H9 (cell line): ENCODE data around the gene EQTN. TPM values are rescaled to one million over a fixed set of nuclear protein-coding genes. Genes with fewer than 3 reads are reported as not detected.

Experiments used
- DNase-seq: peaks from one replicate; pipeline ENCODE4 v3.0.0-alpha.2; 2017
- H2AFZ ChIP-seq: one replicate; pipeline ENCODE4 v1.6.1; 2013; ENCODE audit warnings: mild to moderate bottlenecking, low read length, control low read depth, moderate library complexity
- H2AK5ac ChIP-seq: 2 replicates; pipeline ENCODE4 v1.6.1; 2013; ENCODE audit warnings: low read length, control low read depth, mixed read lengths; ENCODE audit not compliant: insufficient read length
- H2BK120ac ChIP-seq: one replicate; pipeline ENCODE4 v1.6.1; 2013; ENCODE audit warnings: low read depth, mild to moderate bottlenecking, low read length, control low read depth, inconsistent platforms; ENCODE audit not compliant: poor library complexity, severe bottlenecking
- H2BK12ac ChIP-seq: 2 replicates; pipeline ENCODE4 v1.6.1; 2013; ENCODE audit warnings: low read length, control low read depth, mixed read lengths, low read depth; ENCODE audit not compliant: insufficient read length
- H2BK15ac ChIP-seq: 2 replicates; pipeline ENCODE4 v1.6.1; 2013; ENCODE audit warnings: low read depth, low read length, control low read depth
- H2BK20ac ChIP-seq: one replicate; pipeline ENCODE4 v1.6.1; 2013; ENCODE audit warnings: low read depth, mild to moderate bottlenecking, low read length, control low read depth, inconsistent platforms; ENCODE audit not compliant: poor library complexity, severe bottlenecking
- H2BK5ac ChIP-seq: 2 replicates; pipeline ENCODE4 v1.6.1; 2013; ENCODE audit warnings: low read length, control low read depth, mixed read lengths; ENCODE audit not compliant: insufficient read length
- H3K14ac ChIP-seq: 2 replicates; pipeline ENCODE4 v1.6.1; 2013; ENCODE audit warnings: low read length, control low read depth; ENCODE audit not compliant: insufficient read depth
- H3K18ac ChIP-seq: 2 replicates; pipeline ENCODE4 v1.6.1; 2013; ENCODE audit warnings: low read depth, mild to moderate bottlenecking, mixed read lengths, low read length, control low read depth; ENCODE audit not compliant: insufficient read length
- H3K23ac ChIP-seq: 2 replicates; pipeline ENCODE4 v1.6.1; 2013; ENCODE audit warnings: low read length, control low read depth, mixed read lengths, low read depth; ENCODE audit not compliant: insufficient read length
- H3K23me2 ChIP-seq: 2 replicates; pipeline ENCODE4 v1.6.1; 2013; ENCODE audit warnings: low read depth, mild to moderate bottlenecking, mixed read lengths, low read length, control low read depth; ENCODE audit not compliant: insufficient read length, poor library complexity, severe bottlenecking
- H3K27ac ChIP-seq: 2 replicates; pipeline ENCODE4 v1.5.1; 2013; ENCODE audit warnings: low read length, control low read depth, mixed read lengths, low read depth; ENCODE audit not compliant: insufficient read length
- H3K27me3 ChIP-seq: 2 replicates; pipeline ENCODE4 v1.6.1; 2013; ENCODE audit warnings: low read length, control low read depth, inconsistent platforms; ENCODE audit not compliant: insufficient read depth
- H3K4ac ChIP-seq: 2 replicates; pipeline ENCODE4 v1.6.1; 2013; ENCODE audit warnings: low read depth, mild to moderate bottlenecking, control low read depth, inconsistent platforms, low read length, moderate library complexity
- H3K4me1 ChIP-seq: 2 replicates; pipeline ENCODE4 v1.6.1; 2013; ENCODE audit warnings: low read length, control low read depth, inconsistent platforms; ENCODE audit not compliant: insufficient read depth
- H3K4me2 ChIP-seq: 2 replicates; pipeline ENCODE4 v1.6.1; 2013; ENCODE audit warnings: low read length, control low read depth, mixed read lengths; ENCODE audit not compliant: insufficient read length, insufficient read depth
- H3K56ac ChIP-seq: 2 replicates; pipeline ENCODE4 v1.6.1; 2013; ENCODE audit warnings: low read depth, mild to moderate bottlenecking, mixed read lengths, low read length, control low read depth; ENCODE audit not compliant: insufficient read length
- H3K79me1 ChIP-seq: 2 replicates; pipeline ENCODE4 v1.6.1; 2013; ENCODE audit warnings: low read depth, mild to moderate bottlenecking, moderate library complexity, low read length, control low read depth, inconsistent platforms; ENCODE audit not compliant: insufficient read depth, poor library complexity, severe bottlenecking
- H3K79me2 ChIP-seq: 2 replicates; pipeline ENCODE4 v1.6.1; 2013; ENCODE audit warnings: low read length, control low read depth, inconsistent platforms; ENCODE audit not compliant: insufficient read depth
- H3K9ac ChIP-seq: 2 replicates; pipeline ENCODE4 v1.6.1; 2013; ENCODE audit warnings: low read length, control low read depth, mixed read lengths; ENCODE audit not compliant: insufficient read length; ENCODE audit errors: extremely low read depth
- H3K9me3 ChIP-seq: one replicate; pipeline ENCODE4 v1.6.1; 2013; ENCODE audit warnings: low read depth, low read length, inconsistent platforms; ENCODE audit not compliant: control insufficient read depth
- H3T11ph ChIP-seq: one replicate; pipeline ENCODE4 v1.6.1; 2013; ENCODE audit warnings: mild to moderate bottlenecking, low read length, control low read depth, inconsistent platforms
- H4K20me1 ChIP-seq: one replicate; pipeline ENCODE4 v1.6.1; 2013; ENCODE audit not compliant: control insufficient read depth, insufficient read length, insufficient read depth
- H4K5ac ChIP-seq: 2 replicates; pipeline ENCODE4 v1.6.1; 2013; ENCODE audit warnings: low read depth, mild to moderate bottlenecking, mixed read lengths, low read length, control low read depth; ENCODE audit not compliant: insufficient read length
- H4K8ac ChIP-seq: replicated peaks from 2 replicates; pipeline ENCODE4 v1.6.1; 2013; ENCODE audit warnings: low read length, control low read depth, mixed read lengths, low read depth; ENCODE audit not compliant: insufficient read length
- H4K91ac ChIP-seq: 2 replicates; pipeline ENCODE4 v1.6.1; 2013; ENCODE audit warnings: low read depth, mild to moderate bottlenecking, moderate library complexity, mixed read lengths, low read length, control low read depth; ENCODE audit not compliant: insufficient read length
- H3K27ac Mint-ChIP-seq, 3 experiments: 2 replicates in 2 of 3; 3 replicates in 1 of 3; pipeline ENCODE4 v1.8.0; 2020 to 2021; ENCODE audit warnings: mixed read lengths in 3 of 3, mild to moderate bottlenecking in 1 of 3, moderate library complexity in 1 of 3
- H3K27me3 Mint-ChIP-seq: 2 replicates; pipeline ENCODE4 v1.8.0; 2021; ENCODE audit warnings: low read depth, mild to moderate bottlenecking, moderate library complexity, mixed read lengths
- H3K36me3 Mint-ChIP-seq, 3 experiments: 2 replicates in 2 of 3; 3 replicates in 1 of 3; pipeline ENCODE4 v1.8.0; 2020 to 2021; ENCODE audit warnings: low read depth in 3 of 3, mixed read lengths in 3 of 3; ENCODE audit not compliant: insufficient read depth in 1 of 3
- H3K4me1 Mint-ChIP-seq, 2 experiments: 2 replicates each; pipeline ENCODE4 v1.8.0; 2020; ENCODE audit warnings: mixed read lengths in 2 of 2
- H3K4me3 Mint-ChIP-seq, 2 experiments: 2 replicates in 1 of 2; 3 replicates in 1 of 2; pipeline ENCODE4 v1.8.0; 2020 to 2021; ENCODE audit warnings: mild to moderate bottlenecking in 2 of 2, mixed read lengths in 2 of 2, moderate library complexity in 1 of 2
- H3K9me3 Mint-ChIP-seq, 2 experiments: 2 replicates in 1 of 2; 3 replicates in 1 of 2; pipeline ENCODE4 v1.8.0; 2020; ENCODE audit warnings: mild to moderate bottlenecking in 2 of 2, mixed read lengths in 2 of 2, moderate library complexity in 1 of 2
- WGBS: extraction: QIAGEN DNeasy Blood & Tissue Kit; methylation state at CpG from one replicate; pipeline ENCODE4 v1.1.7; 2013; ENCODE audit warnings: missing lambda C conversion rate, low lambda C conversion rate, mixed read lengths; ENCODE audit not compliant: insufficient read length; ENCODE audit errors: extremely low coverage; 5-methylcytosine and 5-hydroxymethylcytosine counted together
- total RNA-seq: library from RNA; stranded (reverse); gene quantifications from 2 replicates; pipeline ENCODE4 v1.2.1, GENCODE V29; 2021
- TF ChIP-seq, protein P1 (sequence below): fragments of 200-600 bp; sonication (generic); conservative IDR thresholded peaks from 3 replicates; pipeline ENCODE4 v1.8.0; 2021; ENCODE audit warnings: antibody characterized with exemption, mild to moderate bottlenecking

The EQTN gene
- total RNA-seq, 1 experiment from 2014 or later, result not detected

DNA sequence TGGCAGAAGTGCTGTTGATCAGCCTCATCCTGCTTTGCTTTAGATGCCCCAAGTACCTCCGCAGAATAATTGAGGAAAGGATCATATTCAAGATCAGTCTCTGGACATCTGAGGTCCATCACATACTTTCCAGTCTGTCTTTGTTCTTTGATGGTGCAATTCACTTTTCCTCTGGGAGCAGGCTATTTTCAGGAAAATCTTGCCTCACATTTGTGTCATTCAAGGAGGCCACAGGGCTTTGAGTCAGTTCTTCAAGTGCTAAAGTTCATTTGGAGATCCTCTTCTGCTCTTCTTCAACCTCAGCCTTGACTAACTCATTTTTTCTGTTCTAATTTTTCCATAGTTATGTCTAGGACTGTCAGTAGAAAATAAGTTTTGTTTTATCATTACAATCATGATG is 18.6 kb downstream of the EQTN start:
- Histone ChIP-seq H3K23ac (no peak overlapping the region), H2BK20ac (no peak overlapping the region), H3K14ac (no peak overlapping the region), H3K18ac (no peak overlapping the region), H3K56ac (no peak overlapping the region), H2BK15ac (no peak overlapping the region), H3K27me3 (no peaks in the 10 kb centered on the region), H3K4me1 (peaks cover 3% of the 10 kb centered on the region; the same call in 1 of the 2 replicates), H4K20me1 (no peaks in the 10 kb centered on the region), H3K27ac (no peak overlapping the region), H2BK5ac (no peak overlapping the region), H3K4ac (no peak overlapping the region), H2AK5ac (no peak overlapping the region), H3K9me3 (no peaks in the 10 kb centered on the region), H4K5ac (no peak overlapping the region), H4K8ac (no peak overlapping the region), H2BK12ac (no peak overlapping the region), H3T11ph (no peak overlapping the region), H3K4me2 (no peak overlapping the region), H3K23me2 (no peaks in the 10 kb centered on the region), H3K79me2 (no peaks in the 10 kb centered on the region), H2AFZ (no peak overlapping the region), H4K91ac (no peak overlapping the region), H3K9ac (no peak overlapping the region), H2BK120ac (no peak overlapping the region), H3K79me1 (no peaks in the 10 kb centered on the region)
- no CpG with 5 or more reads among the region's 1 CpG for WGBS
- TF ChIP-seq, protein P1, sequence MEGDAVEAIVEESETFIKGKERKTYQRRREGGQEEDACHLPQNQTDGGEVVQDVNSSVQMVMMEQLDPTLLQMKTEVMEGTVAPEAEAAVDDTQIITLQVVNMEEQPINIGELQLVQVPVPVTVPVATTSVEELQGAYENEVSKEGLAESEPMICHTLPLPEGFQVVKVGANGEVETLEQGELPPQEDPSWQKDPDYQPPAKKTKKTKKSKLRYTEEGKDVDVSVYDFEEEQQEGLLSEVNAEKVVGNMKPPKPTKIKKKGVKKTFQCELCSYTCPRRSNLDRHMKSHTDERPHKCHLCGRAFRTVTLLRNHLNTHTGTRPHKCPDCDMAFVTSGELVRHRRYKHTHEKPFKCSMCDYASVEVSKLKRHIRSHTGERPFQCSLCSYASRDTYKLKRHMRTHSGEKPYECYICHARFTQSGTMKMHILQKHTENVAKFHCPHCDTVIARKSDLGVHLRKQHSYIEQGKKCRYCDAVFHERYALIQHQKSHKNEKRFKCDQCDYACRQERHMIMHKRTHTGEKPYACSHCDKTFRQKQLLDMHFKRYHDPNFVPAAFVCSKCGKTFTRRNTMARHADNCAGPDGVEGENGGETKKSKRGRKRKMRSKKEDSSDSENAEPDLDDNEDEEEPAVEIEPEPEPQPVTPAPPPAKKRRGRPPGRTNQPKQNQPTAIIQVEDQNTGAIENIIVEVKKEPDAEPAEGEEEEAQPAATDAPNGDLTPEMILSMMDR, result no peak
- Mint-ChIP-seq H3K4me1 (peaks cover 11 to 20% of the 10 kb centered on the region in 2 experiments), H3K36me3 (no peaks in the 10 kb centered on the region), H3K27me3 (no peaks in the 10 kb centered on the region), H3K4me3 (no peak overlapping the region), H3K27ac (no peak overlapping the region), H3K9me3 (no peaks in the 10 kb centered on the region)
- DNase-seq, result no peak
